Spleen (tissue), 7 donors: Measurements from ENCODE around the gene CBLL1.

Experiments used
- CTCF ChIP-seq, 11 experiments: fragments of 200-600 bp in 7 of 11; fragments of 450-650 bp in 4 of 11; sonication (generic) in 4 of 11; IDR thresholded peaks in 8 of 11; conservative IDR thresholded peaks in 3 of 11; 1 replicate in 7 of 11; 2 replicates in 4 of 11; pipeline versions ENCODE4 v1.4.0 to v1.8.0; 2016 to 2021; ENCODE audit warnings: antibody characterized with exemption in 11 of 11, inconsistent platforms in 4 of 11, mild to moderate bottlenecking in 1 of 11
- POLR2A ChIP-seq, 3 donors: fragments of 450-650 bp; IDR thresholded peaks; one replicate each; pipeline ENCODE4 v1.5.1; 2017; ENCODE audit warnings: antibody characterized with exemption in 3 of 3, mild to moderate bottlenecking in 1 of 3
- POLR2AphosphoS5 ChIP-seq, 3 donors: sonication (generic); formaldehyde crosslinking; IDR thresholded peaks; one replicate each; pipeline ENCODE4 v1.5.1; 2017; ENCODE audit warnings: antibody characterized with exemption in 3 of 3
- donor health status: DM: no; HTN: no; CAD: no; lungs with moderate emphysema.
- donor health status: DM: no; HTN: no; CAD: no.
- donor health status: DM: no; HTN: no; CAD: no.

GRCh38 chr7:107785926-107786325, 42.0 kb downstream of the CBLL1 start:
- TF ChIP-seq CTCF (IDR thresholded peaks at IDR 0.05 in 8 of 11, conservative IDR thresholded peaks at IDR 0.05 in 3 of 11) (no peak), POLR2A (IDR thresholded peaks at IDR 0.05) (no peak), POLR2AphosphoS5 (IDR thresholded peaks at IDR 0.05) (no peak)
